ENCODE results near the gene KCNC3. TPM values are rescaled to one million over a fixed set of nuclear protein-coding genes. Genes with fewer than 3 reads are reported as not detected.
A peak's percentile ranks its signal among the peaks of the same experiment; 100 is the strongest.

Gene KCNC3
- total and polyA plus RNA-seq, 2 experiments from 2014 or later, result 0.40 to 1.6 TPM

- TF ChIP-seq EZH2 (IDR thresholded peaks at IDR 0.05; ENCODE audit: borderline replicate concordance) (no peak), EZH2phosphoT487 (IDR thresholded peaks at IDR 0.05; ENCODE audit: low read depth, severe bottlenecking, unreplicated experiment) (no peak), CTCF (IDR thresholded peaks at IDR 0.05; ENCODE audit: poor library complexity) (no peak)
- no peaks in the 10 kb centered on the region for H3K79me2 ChIP-seq
- peak overlapping the region; percentile 55 for H2AFZ ChIP-seq
- 18% methylated on average over 54 of the region's 54 CpGs for WGBS (ENCODE audit: low lambda C conversion rate, missing lambda C conversion rate)
- peak overlapping the region; percentile 90 for H3K4me2 ChIP-seq
- H4K20me1 ChIP-seq (ENCODE audit: insufficient read depth, poor library complexity, severe bottlenecking), result no peaks in the 10 kb centered on the region
- H3K4me1 ChIP-seq (ENCODE audit: insufficient read depth), result peaks cover 21% of the 10 kb centered on the region
- peaks cover 7% of the 10 kb centered on the region for H3K27me3 ChIP-seq
- DNase-seq (ENCODE audit: low spot score), result peak; percentile 91
- no peaks in the 10 kb centered on the region for H3K9me2 ChIP-seq (replicated peaks; ENCODE audit: insufficient read depth)
- peak overlapping the region; percentile 93 for H3K27ac ChIP-seq
- no peaks in the 10 kb centered on the region for H3K9me3 ChIP-seq (ENCODE audit: low read depth)
- H3K4me3 ChIP-seq, result peak overlapping the region; percentile 31
- H3K36me3 ChIP-seq (replicated peaks; ENCODE audit: insufficient read depth, low read depth), result no peaks in the 10 kb centered on the region
Observed at GRCh38 chr19:50333737-50334617, 4.8 kb upstream of the KCNC3 start.

GRCh38 chr19:50333235-50333736 lies 4.1 kb upstream of the KCNC3 start:
- peak overlapping the region; percentile 90 for H3K4me2 ChIP-seq
- peaks cover 7% of the 10 kb centered on the region for H3K27me3 ChIP-seq

GRCh38 chr19:50332244-50333038 lies 3.3 kb upstream of the KCNC3 start:
- H4K20me1 ChIP-seq (ENCODE audit: insufficient read depth, poor library complexity, severe bottlenecking), result no peaks in the 10 kb centered on the region
- no peaks in the 10 kb centered on the region for H3K9me3 ChIP-seq (ENCODE audit: low read depth)
- H3K9me2 ChIP-seq (replicated peaks; ENCODE audit: insufficient read depth), result no peaks in the 10 kb centered on the region
- no peaks in the 10 kb centered on the region for H3K79me2 ChIP-seq
- peak; percentile 64 for DNase-seq (ENCODE audit: low spot score)
- H3K4me2 ChIP-seq, result peak overlapping the region; percentile 90
- peaks cover 13% of the 10 kb centered on the region for H3K27me3 ChIP-seq
- WGBS (ENCODE audit: low lambda C conversion rate, missing lambda C conversion rate), result 9% methylated on average over 17 of the region's 20 CpGs
- peaks cover 21% of the 10 kb centered on the region for H3K4me1 ChIP-seq (ENCODE audit: insufficient read depth)
- no peaks in the 10 kb centered on the region for H3K36me3 ChIP-seq (replicated peaks; ENCODE audit: insufficient read depth, low read depth)
- TF ChIP-seq EZH2 (IDR thresholded peaks at IDR 0.05; ENCODE audit: borderline replicate concordance) (no peak), CTCF (IDR thresholded peaks at IDR 0.05; ENCODE audit: poor library complexity) (no peak), EZH2phosphoT487 (IDR thresholded peaks at IDR 0.05; ENCODE audit: low read depth, severe bottlenecking, unreplicated experiment) (no peak)
- peak overlapping the region; percentile 31 for H3K4me3 ChIP-seq
- H3K27ac ChIP-seq, result peak overlapping the region; percentile 93
- peak overlapping the region; percentile 55 for H2AFZ ChIP-seq

More at GRCh38 chr19:50333235-50333736, 4.1 kb upstream of the KCNC3 start:
- Histone ChIP-seq H2AFZ (peak overlapping the region; percentile 55), H3K4me1 (ENCODE audit: insufficient read depth) (peaks cover 21% of the 10 kb centered on the region), H3K9me3 (ENCODE audit: low read depth) (no peaks in the 10 kb centered on the region), H4K20me1 (ENCODE audit: insufficient read depth, poor library complexity, severe bottlenecking) (no peaks in the 10 kb centered on the region), H3K9me2 (replicated peaks; ENCODE audit: insufficient read depth) (no peaks in the 10 kb centered on the region), H3K27ac (peak overlapping the region; percentile 93), H3K79me2 (no peaks in the 10 kb centered on the region), H3K36me3 (replicated peaks; ENCODE audit: insufficient read depth, low read depth) (no peaks in the 10 kb centered on the region), H3K4me3 (peak overlapping the region; percentile 31)
- peak; percentile 95 for DNase-seq (ENCODE audit: low spot score)
- TF ChIP-seq CTCF (IDR thresholded peaks at IDR 0.05; ENCODE audit: poor library complexity) (no peak), EZH2 (IDR thresholded peaks at IDR 0.05; ENCODE audit: borderline replicate concordance) (no peak), EZH2phosphoT487 (IDR thresholded peaks at IDR 0.05; ENCODE audit: low read depth, severe bottlenecking, unreplicated experiment) (no peak)
- WGBS (ENCODE audit: low lambda C conversion rate, missing lambda C conversion rate), result under 1% methylated on average over 25 of the region's 34 CpGs
